ENCODE results near the gene CENPX.

Gene CENPX

GRCh38 chr17:81996232-81996756 lies 26.4 kb downstream of the CENPX start:
- Histone ChIP-seq H3K9me3 (ENCODE audit: control insufficient read depth, low read depth, low read length) (no peaks in the 10 kb centered on the region), H3K36me3 (ENCODE audit: control insufficient read depth, low read depth, low read length) (no peaks in the 10 kb centered on the region), H3K4me3 (ENCODE audit: low read length) (no peak overlapping the region), H3K27ac (ENCODE audit: low read length) (no peak overlapping the region), H3K4me1 (ENCODE audit: control insufficient read depth, low read depth, low read length) (peaks cover 15% of the 10 kb centered on the region), H3K9ac (ENCODE audit: low read length) (no peak overlapping the region), H3K27me3 (ENCODE audit: control insufficient read depth, insufficient read depth, low read length) (no peaks in the 10 kb centered on the region)

GRCh38 chr17:81995463-81996231 lies 27.0 kb downstream of the CENPX start:
- Histone ChIP-seq H3K9ac (ENCODE audit: low read length) (no peak overlapping the region), H3K9me3 (ENCODE audit: control insufficient read depth, low read depth, low read length) (no peaks in the 10 kb centered on the region), H3K4me1 (ENCODE audit: control insufficient read depth, low read depth, low read length) (peaks cover 18% of the 10 kb centered on the region), H3K36me3 (ENCODE audit: control insufficient read depth, low read depth, low read length) (no peaks in the 10 kb centered on the region), H3K27me3 (ENCODE audit: control insufficient read depth, insufficient read depth, low read length) (no peaks in the 10 kb centered on the region), H3K27ac (ENCODE audit: low read length) (no peak overlapping the region), H3K4me3 (ENCODE audit: low read length) (no peak overlapping the region)

- H3K4me3 ChIP-seq (ENCODE audit: low read length), result no peak overlapping the region
- H3K27me3 ChIP-seq (ENCODE audit: control insufficient read depth, insufficient read depth, low read length), result no peaks in the 10 kb centered on the region
- no peaks in the 10 kb centered on the region for H3K36me3 ChIP-seq (ENCODE audit: control insufficient read depth, low read depth, low read length)
- H3K9ac ChIP-seq (ENCODE audit: low read length), result no peak overlapping the region
- no peaks in the 10 kb centered on the region for H3K9me3 ChIP-seq (ENCODE audit: control insufficient read depth, low read depth, low read length)
- no peak overlapping the region for H3K27ac ChIP-seq (ENCODE audit: low read length)
- H3K4me1 ChIP-seq (ENCODE audit: control insufficient read depth, low read depth, low read length), result peaks cover 20% of the 10 kb centered on the region
Observed at GRCh38 chr17:81994593-81995462, 27.9 kb downstream of the CENPX start.

GRCh38 chr17:81993729-81994592 lies 28.7 kb downstream of the CENPX start:
- Histone ChIP-seq H3K4me1 (ENCODE audit: control insufficient read depth, low read depth, low read length) (peaks cover 20% of the 10 kb centered on the region), H3K9ac (ENCODE audit: low read length) (no peak overlapping the region), H3K36me3 (ENCODE audit: control insufficient read depth, low read depth, low read length) (no peaks in the 10 kb centered on the region), H3K27me3 (ENCODE audit: control insufficient read depth, insufficient read depth, low read length) (no peaks in the 10 kb centered on the region), H3K9me3 (ENCODE audit: control insufficient read depth, low read depth, low read length) (no peaks in the 10 kb centered on the region), H3K4me3 (ENCODE audit: low read length) (no peak overlapping the region), H3K27ac (ENCODE audit: low read length) (no peak overlapping the region)

- H3K9ac ChIP-seq (ENCODE audit: low read length), result no peak overlapping the region
- no peaks in the 10 kb centered on the region for H3K9me3 ChIP-seq (ENCODE audit: control insufficient read depth, low read depth, low read length)
- H3K36me3 ChIP-seq (ENCODE audit: control insufficient read depth, low read depth, low read length), result no peaks in the 10 kb centered on the region
- peaks cover 20% of the 10 kb centered on the region for H3K4me1 ChIP-seq (ENCODE audit: control insufficient read depth, low read depth, low read length)
- H3K27me3 ChIP-seq (ENCODE audit: control insufficient read depth, insufficient read depth, low read length), result no peaks in the 10 kb centered on the region
- H3K27ac ChIP-seq (ENCODE audit: low read length), result no peak overlapping the region
- no peak overlapping the region for H3K4me3 ChIP-seq (ENCODE audit: low read length)
Observed at GRCh38 chr17:81992306-81993102, 30.2 kb downstream of the CENPX start.

- H3K36me3 ChIP-seq (ENCODE audit: control insufficient read depth, low read depth, low read length), result no peaks in the 10 kb centered on the region
- H3K27ac ChIP-seq (ENCODE audit: low read length), result no peak overlapping the region
- H3K4me1 ChIP-seq (ENCODE audit: control insufficient read depth, low read depth, low read length), result peaks cover 20% of the 10 kb centered on the region
- no peaks in the 10 kb centered on the region for H3K27me3 ChIP-seq (ENCODE audit: control insufficient read depth, insufficient read depth, low read length)
- no peak overlapping the region for H3K9ac ChIP-seq (ENCODE audit: low read length)
- no peaks in the 10 kb centered on the region for H3K9me3 ChIP-seq (ENCODE audit: control insufficient read depth, low read depth, low read length)
- no peak overlapping the region for H3K4me3 ChIP-seq (ENCODE audit: low read length)
Observed at GRCh38 chr17:81991684-81992305, 30.9 kb downstream of the CENPX start.

- peaks cover 20% of the 10 kb centered on the region for H3K4me1 ChIP-seq (ENCODE audit: control insufficient read depth, low read depth, low read length)
- H3K27me3 ChIP-seq (ENCODE audit: control insufficient read depth, insufficient read depth, low read length), result no peaks in the 10 kb centered on the region
- H3K9ac ChIP-seq (ENCODE audit: low read length), result no peak overlapping the region
- H3K4me3 ChIP-seq (ENCODE audit: low read length), result no peak overlapping the region
- H3K9me3 ChIP-seq (ENCODE audit: control insufficient read depth, low read depth, low read length), result no peaks in the 10 kb centered on the region
- no peaks in the 10 kb centered on the region for H3K36me3 ChIP-seq (ENCODE audit: control insufficient read depth, low read depth, low read length)
- H3K27ac ChIP-seq (ENCODE audit: low read length), result no peak overlapping the region
Observed at GRCh38 chr17:81990836-81991683, 31.6 kb downstream of the CENPX start.

GRCh38 chr17:81987161-81987770 lies 35.4 kb downstream of the CENPX start:
- H3K27me3 ChIP-seq (ENCODE audit: control insufficient read depth, insufficient read depth, low read length), result no peaks in the 10 kb centered on the region
- H3K4me3 ChIP-seq (ENCODE audit: low read length), result no peak overlapping the region
- peaks cover 9% of the 10 kb centered on the region for H3K4me1 ChIP-seq (ENCODE audit: control insufficient read depth, low read depth, low read length)
- no peaks in the 10 kb centered on the region for H3K9me3 ChIP-seq (ENCODE audit: control insufficient read depth, low read depth, low read length)
- no peak overlapping the region for H3K9ac ChIP-seq (ENCODE audit: low read length)
- H3K27ac ChIP-seq (ENCODE audit: low read length), result no peak overlapping the region
- H3K36me3 ChIP-seq (ENCODE audit: control insufficient read depth, low read depth, low read length), result peaks cover 14% of the 10 kb centered on the region

GRCh38 chr17:81986606-81987005 lies 36.1 kb downstream of the CENPX start:
- Histone ChIP-seq H3K9me3 (ENCODE audit: control insufficient read depth, low read depth, low read length) (no peaks in the 10 kb centered on the region), H3K36me3 (ENCODE audit: control insufficient read depth, low read depth, low read length) (peaks cover 14% of the 10 kb centered on the region), H3K27me3 (ENCODE audit: control insufficient read depth, insufficient read depth, low read length) (no peaks in the 10 kb centered on the region), H3K27ac (ENCODE audit: low read length) (no peak overlapping the region), H3K4me3 (ENCODE audit: low read length) (no peak overlapping the region), H3K4me1 (ENCODE audit: control insufficient read depth, low read depth, low read length) (peaks cover 4% of the 10 kb centered on the region), H3K9ac (ENCODE audit: low read length) (no peak overlapping the region)

Measured in iPS-18a (cell line).